Ovary (tissue), 9 donors: ENCODE data around the gene ASIC1. TPM values are rescaled to one million over a fixed set of nuclear protein-coding genes. Genes with fewer than 3 reads are reported as not detected.

Experiments
- DNase-seq, 5 donors: peaks; one replicate each; pipeline ENCODE4 v3.0.0-alpha.2; 2019 to 2020
- H3K27ac ChIP-seq, 2 donors: fragments of 200-600 bp; one replicate each; pipeline versions ENCODE4 v1.5.1 to v1.8.0; 2019 to 2022
- H3K27me3 ChIP-seq: fragments of 200-600 bp; one replicate; pipeline ENCODE4 v1.8.0; 2022
- H3K36me3 ChIP-seq: fragments of 200-600 bp; sonication (generic); one replicate; pipeline ENCODE4 v1.5.1; 2019
- H3K4me1 ChIP-seq: one replicate; pipeline ENCODE4 v1.8.1; 2013; ENCODE audit warnings: mild to moderate bottlenecking, moderate library complexity; ENCODE audit not compliant: insufficient read depth
- H3K4me3 ChIP-seq: fragments of 200-600 bp; sonication (generic); one replicate; pipeline ENCODE4 v1.5.1; 2017
- H3K9me3 ChIP-seq, 2 donors: fragments of 200-600 bp in 1 of 2; sonication (generic) in 1 of 2; one replicate each; pipeline versions ENCODE4 v1.5.1 to v1.8.1; 2013 to 2019; ENCODE audit warnings: mild to moderate bottlenecking in 1 of 2, moderate library complexity in 1 of 2
- EP300 ChIP-seq: sonication (generic); formaldehyde crosslinking; IDR thresholded peaks from one replicate; pipeline ENCODE4 v1.6.1; 2017; ENCODE audit warnings: antibody characterized with exemption
- POLR2A ChIP-seq: fragments of 450-650 bp; IDR thresholded peaks from one replicate; pipeline ENCODE4 v1.6.1; 2017; ENCODE audit warnings: antibody characterized with exemption, mild to moderate bottlenecking, moderate library complexity
- WGBS, 3 donors: extraction: QIAGEN DNeasy Blood & Tissue Kit in 1 of 3; methylation state at CpG; one replicate each; pipeline versions ENCODE4 v1.1.5 to v1.1.7; 2013 to 2017; 5-methylcytosine and 5-hydroxymethylcytosine counted together
- intact Hi-C, 4 donors: fragments of 100-400 bp; cut with DNase I; formaldehyde crosslinking; loops; one replicate each; pipeline versions ENCODE4 v1.11.0 to v1.15.1; 2022 to 2023
- polyA plus RNA-seq, 2 donors: library from polyadenylated mRNA; stranded (reverse); fragments of 200-250 nt in 1 of 2; fragments of 350-450 nt in 1 of 2; fragmentation: Illumina TruSeq in 1 of 2; extraction: RNeasy Lipid Tissue Mini Kit (QIAGEN cat#74804) in 1 of 2; gene quantifications; one replicate each; pipeline ENCODE4 v1.2.3, GENCODE V29; 2013 to 2014
- total RNA-seq, 7 donors: library from RNA; depleted of rRNA in 2 of 7; stranded (reverse); fragments of >200 nt in 2 of 7; fragmentation: NEBNext Ultra II Directional in 3 of 7; extraction: Animal tissue kit (Norgen Biotek cat#: 25700) in 3 of 7; gene quantifications; one replicate each; pipeline versions ENCODE4 v1.1.0 to v1.2.4, GENCODE V29; 2016 to 2023
- TF ChIP-seq, protein P1 (sequence below), 3 donors: fragments of 450-650 bp in 2 of 3; fragments of 200-600 bp in 1 of 3; IDR thresholded peaks; one replicate each; pipeline versions ENCODE4 v1.5.1 to v1.8.0; 2016 to 2022; ENCODE audit warnings: antibody characterized with exemption in 3 of 3, mild to moderate bottlenecking in 1 of 3
- donor health status: DM: no; HTN: no; CAD: no; lungs with moderate emphysema.
- donor health status: DM: no; HTN: no; CAD: no.
- donor health status: Bipolar disorder and iron deficiency.
- donor health status: DM: yes; HTN: yes; CAD: no.
- donor health status: DM: no; HTN: no; CAD: no.
- donor health status: DM: yes; HTN: yes; CAD: no.

Gene ASIC1
- total and polyA plus RNA-seq, 9 donors = 0.12 to 4.1 (median 0.69) TPM

DNA sequence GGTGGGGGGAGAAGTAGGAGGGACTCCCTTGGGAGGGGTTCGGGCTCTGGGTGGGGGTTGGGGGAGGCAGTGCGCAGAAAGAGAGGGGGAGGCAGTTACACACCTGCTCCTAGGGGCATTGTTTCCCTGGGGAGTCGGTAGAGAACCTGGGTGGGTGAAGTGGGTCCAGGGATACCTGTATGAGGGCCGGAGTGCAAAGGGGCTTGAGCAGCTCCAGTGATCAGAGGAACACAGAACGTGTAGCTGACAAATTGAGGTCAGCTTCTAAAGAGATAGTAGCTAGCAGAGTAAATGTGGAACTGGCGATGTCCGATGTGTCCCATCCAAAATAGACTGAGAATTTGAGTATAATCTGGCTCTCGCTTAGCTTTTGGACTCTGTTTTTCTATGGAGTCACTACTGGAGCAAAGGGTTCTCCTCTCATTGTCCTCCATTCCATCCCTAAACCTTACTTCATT is 28.2 kb downstream of the ASIC1 start:
- TF ChIP-seq POLR2A (no peak), EP300 (no peak)
- TF ChIP-seq, protein P1, sequence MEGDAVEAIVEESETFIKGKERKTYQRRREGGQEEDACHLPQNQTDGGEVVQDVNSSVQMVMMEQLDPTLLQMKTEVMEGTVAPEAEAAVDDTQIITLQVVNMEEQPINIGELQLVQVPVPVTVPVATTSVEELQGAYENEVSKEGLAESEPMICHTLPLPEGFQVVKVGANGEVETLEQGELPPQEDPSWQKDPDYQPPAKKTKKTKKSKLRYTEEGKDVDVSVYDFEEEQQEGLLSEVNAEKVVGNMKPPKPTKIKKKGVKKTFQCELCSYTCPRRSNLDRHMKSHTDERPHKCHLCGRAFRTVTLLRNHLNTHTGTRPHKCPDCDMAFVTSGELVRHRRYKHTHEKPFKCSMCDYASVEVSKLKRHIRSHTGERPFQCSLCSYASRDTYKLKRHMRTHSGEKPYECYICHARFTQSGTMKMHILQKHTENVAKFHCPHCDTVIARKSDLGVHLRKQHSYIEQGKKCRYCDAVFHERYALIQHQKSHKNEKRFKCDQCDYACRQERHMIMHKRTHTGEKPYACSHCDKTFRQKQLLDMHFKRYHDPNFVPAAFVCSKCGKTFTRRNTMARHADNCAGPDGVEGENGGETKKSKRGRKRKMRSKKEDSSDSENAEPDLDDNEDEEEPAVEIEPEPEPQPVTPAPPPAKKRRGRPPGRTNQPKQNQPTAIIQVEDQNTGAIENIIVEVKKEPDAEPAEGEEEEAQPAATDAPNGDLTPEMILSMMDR (IDR thresholded peaks at IDR 0.05) = no peak
- Histone ChIP-seq H3K27ac (peak overlapping the region; percentile 79 to 96), H3K9me3 (no peaks in the 10 kb centered on the region), H3K36me3 (no peaks in the 10 kb centered on the region), H3K4me3 (peak overlapping the region; percentile 85), H3K27me3 (no peaks in the 10 kb centered on the region), H3K4me1 (peaks cover 2% of the 10 kb centered on the region)
- no peak for DNase-seq
- WGBS, 3 donors = 2 to 3% (median 3%) methylated on average over 8 of the region's 8 CpGs
- intact Hi-C loops = loop anchor here in 1 of 4 donors (10.0 kb wide), 1 partner anchor 229 kb away; no protein-coding TSS in a partner anchor

DNA sequence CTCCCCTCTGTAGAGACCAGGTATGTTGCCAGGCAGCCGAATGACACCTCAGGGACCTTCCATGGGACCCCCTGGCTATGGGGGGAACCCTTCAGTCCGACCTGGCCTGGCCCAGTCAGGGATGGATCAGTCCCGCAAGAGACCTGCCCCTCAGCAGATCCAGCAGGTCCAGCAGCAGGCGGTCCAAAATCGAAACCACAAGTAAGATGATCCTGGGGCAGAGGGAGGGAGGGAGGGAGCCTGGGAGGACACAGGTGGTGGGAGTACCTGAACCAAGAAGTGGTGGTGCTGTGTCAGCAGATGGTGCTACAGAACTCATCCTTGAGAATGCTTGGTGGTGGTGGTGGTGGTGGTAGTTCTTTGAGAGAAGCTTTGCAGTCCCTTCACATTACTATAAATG is 28.8 kb downstream of the ASIC1 start:
- no peak for TF ChIP-seq POLR2A
- no peak overlapping the region for H3K4me3 ChIP-seq
- H3K36me3 ChIP-seq = no peaks in the 10 kb centered on the region
- H3K9me3 ChIP-seq = no peaks in the 10 kb centered on the region
- H3K4me1 ChIP-seq = peaks cover 2% of the 10 kb centered on the region
- no peak for DNase-seq
- H3K27me3 ChIP-seq = no peaks in the 10 kb centered on the region
- no peak overlapping the region for H3K27ac ChIP-seq
- intact Hi-C loops = loop anchor here in 1 of 4 donors (10.0 kb wide), 1 partner anchor 229 kb away; no protein-coding TSS in a partner anchor
- WGBS, 3 donors = 62 to 80% (median 64%) methylated on average over 5 of the region's 5 CpGs

DNA sequence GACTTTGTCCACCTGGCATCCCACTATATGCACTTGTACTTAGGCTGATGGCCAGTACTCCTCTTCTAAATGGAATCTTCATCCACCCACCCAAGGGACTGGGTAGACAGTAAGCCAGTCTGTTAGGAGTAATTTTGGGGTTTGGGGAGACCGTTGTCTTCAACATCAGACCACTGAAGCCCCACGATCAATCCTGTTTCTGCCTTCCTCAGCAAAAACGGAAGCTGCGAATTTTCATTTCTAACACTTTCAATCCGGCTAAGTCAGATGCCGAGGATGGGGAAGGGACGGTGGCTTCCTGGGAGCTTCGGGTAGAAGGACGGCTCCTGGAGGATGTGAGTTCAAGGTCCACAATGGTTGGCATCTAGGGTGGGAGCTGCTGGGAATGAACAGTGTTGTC is 29.8 kb downstream of the ASIC1 start:
- intact Hi-C loops = loop anchor here in 1 of 4 donors (10.0 kb wide), 1 partner anchor 228 kb away; no protein-coding TSS in a partner anchor
- TF ChIP-seq POLR2A (no peak), EP300 (no peak)
- TF ChIP-seq, protein P1 (IDR thresholded peaks at IDR 0.05) = no peak
- Histone ChIP-seq H3K4me1 (peaks cover 2% of the 10 kb centered on the region), H3K27me3 (no peaks in the 10 kb centered on the region), H3K9me3 (no peaks in the 10 kb centered on the region), H3K4me3 (no peak overlapping the region), H3K36me3 (no peaks in the 10 kb centered on the region), H3K27ac (no peak overlapping the region)
- no peak for DNase-seq
- WGBS, 3 donors = 70 to 80% (median 72%) methylated on average over 9 of the region's 9 CpGs

DNA sequence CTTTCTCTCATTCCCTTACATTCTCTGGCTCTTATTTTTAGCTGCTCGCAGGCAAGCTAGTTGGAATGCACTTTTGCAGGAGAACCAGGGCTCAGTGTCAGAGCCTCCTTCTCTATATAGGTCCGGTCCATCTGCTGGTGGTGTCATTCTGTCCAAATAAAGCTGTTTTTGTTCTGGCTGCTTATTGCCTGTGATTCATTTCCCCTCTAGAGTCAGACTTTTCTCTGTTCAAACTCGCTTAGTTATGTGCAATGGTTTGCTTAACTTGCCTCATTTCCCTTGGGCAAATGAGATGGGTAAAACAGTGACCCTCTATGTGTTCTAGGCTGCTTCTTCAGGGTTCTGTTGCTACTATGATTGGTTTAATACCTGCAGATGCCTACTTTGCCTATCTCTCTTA is 30.6 kb downstream of the ASIC1 start:
- H3K4me3 ChIP-seq = no peak overlapping the region
- H3K27me3 ChIP-seq = no peaks in the 10 kb centered on the region
- no peak for TF ChIP-seq EP300
- TF ChIP-seq, protein P1 (IDR thresholded peaks at IDR 0.05) = no peak
- TF ChIP-seq POLR2A = no peak
- intact Hi-C loops = loop anchor here in 1 of 4 donors (10.0 kb wide), 1 partner anchor 227 kb away; no protein-coding TSS in a partner anchor
- no peaks in the 10 kb centered on the region for H3K36me3 ChIP-seq
- H3K4me1 ChIP-seq = peaks cover 2% of the 10 kb centered on the region
- H3K27ac ChIP-seq = no peak overlapping the region
- WGBS, 3 donors = 65 to 72% (median 69%) methylated on average over 3 of the region's 3 CpGs
- no peak for DNase-seq
- H3K9me3 ChIP-seq = no peaks in the 10 kb centered on the region

DNA sequence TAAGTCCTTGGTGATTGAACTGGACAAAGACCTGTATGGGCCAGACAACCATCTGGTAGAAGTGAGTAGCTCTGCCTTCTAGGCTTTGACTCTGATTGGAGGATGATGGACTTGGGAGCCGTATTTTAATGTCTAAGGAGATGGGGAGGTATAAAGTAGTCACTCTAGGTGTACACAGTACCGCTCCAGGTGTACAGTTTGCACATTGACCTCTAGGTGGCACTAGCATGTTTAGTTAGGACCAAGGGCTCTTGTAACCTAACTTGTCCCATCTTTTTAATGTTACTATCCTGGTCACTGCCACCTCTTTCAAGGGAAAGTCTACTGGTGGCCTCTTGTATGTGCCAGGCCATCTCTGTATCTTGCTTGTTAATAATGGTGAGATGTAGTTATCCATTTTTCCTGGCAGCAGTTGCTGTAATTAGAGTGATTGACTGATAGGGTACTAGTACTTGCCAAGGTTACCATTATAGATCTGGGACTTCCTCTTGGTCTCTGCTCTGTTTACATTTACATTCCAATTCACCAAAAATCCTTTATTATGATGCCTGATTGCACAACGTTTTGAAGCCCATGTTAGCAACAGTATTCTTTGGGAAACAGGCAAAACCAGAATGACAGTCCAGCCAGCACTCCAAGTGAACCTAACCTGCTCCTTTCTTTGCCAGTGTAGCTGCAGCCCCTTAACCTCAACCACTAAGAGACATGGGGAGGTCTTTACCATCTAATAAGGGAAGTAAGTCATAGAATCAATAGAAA is 31.4 kb downstream of the ASIC1 start:
- no peaks in the 10 kb centered on the region for H3K27me3 ChIP-seq
- no peak overlapping the region for H3K4me3 ChIP-seq
- DNase-seq = peak in 1 of 5 donors; percentile 51
- intact Hi-C loops = loop anchor here in 1 of 4 donors (10.0 kb wide), 1 partner anchor 226 kb away; no protein-coding TSS in a partner anchor
- no peaks in the 10 kb centered on the region for H3K9me3 ChIP-seq
- TF ChIP-seq, protein P1 (IDR thresholded peaks at IDR 0.05) = peak in 1 of 3 donors; percentile 46
- TF ChIP-seq EP300 = no peak
- TF ChIP-seq POLR2A = no peak
- H3K36me3 ChIP-seq = no peaks in the 10 kb centered on the region
- 18 to 32% (median 24%) methylated on average over 3 of the region's 3 CpGs for WGBS, 3 donors
- H3K4me1 ChIP-seq = peaks cover 2% of the 10 kb centered on the region
- H3K27ac ChIP-seq = no peak overlapping the region
